Activated T-cell treated with anti-CD3 and anti-CD28 coated beads, Interleukin-2, amount 50 U/mL, for 48 hours (primary cell): ENCODE data around the gene AFF3.

Source experiments
- DNase-seq, 2 experiments: peaks; one replicate each; pipeline ENCODE4 v3.0.0-alpha.2; 2020

The AFF3 gene

GRCh38 chr2:99811544-99811943, 330.8 kb downstream of the AFF3 start:
- DNase-seq = no peak

- no peak for DNase-seq
These were observed 332.2 kb downstream of the AFF3 start for GRCh38 chr2:99810225-99810624.

- DNase-seq = no peak
These were observed 333.0 kb downstream of the AFF3 start for GRCh38 chr2:99809259-99809900.

GRCh38 chr2:99808361-99809200, 333.8 kb downstream of the AFF3 start:
- no peak for DNase-seq

- DNase-seq = no peak
These were observed 335.6 kb downstream of the AFF3 start for GRCh38 chr2:99806758-99807157.

GRCh38 chr2:99805930-99806476, 336.4 kb downstream of the AFF3 start:
- DNase-seq = no peak

- no peak for DNase-seq
These were observed 338.5 kb downstream of the AFF3 start for GRCh38 chr2:99803846-99804245.

GRCh38 chr2:99802734-99803133, 339.7 kb downstream of the AFF3 start:
- no peak for DNase-seq

GRCh38 chr2:99801327-99801901, 341.0 kb downstream of the AFF3 start:
- no peak for DNase-seq

GRCh38 chr2:99797475-99797874, 344.9 kb downstream of the AFF3 start:
- DNase-seq = no peak

GRCh38 chr2:99794414-99794813, 348.0 kb downstream of the AFF3 start:
- no peak for DNase-seq

- DNase-seq = no peak
These were observed 349.4 kb downstream of the AFF3 start for GRCh38 chr2:99793022-99793421.

GRCh38 chr2:99789849-99790248, 352.5 kb downstream of the AFF3 start:
- no peak for DNase-seq

- no peak for DNase-seq
These were observed 354.5 kb downstream of the AFF3 start for GRCh38 chr2:99787769-99788382.

- DNase-seq = no peak
These were observed 355.6 kb downstream of the AFF3 start for GRCh38 chr2:99786636-99787390.

GRCh38 chr2:99784946-99785345, 357.4 kb downstream of the AFF3 start:
- DNase-seq = no peak

GRCh38 chr2:99784282-99784681, 358.1 kb downstream of the AFF3 start:
- no peak for DNase-seq

GRCh38 chr2:99780276-99780675, 362.1 kb downstream of the AFF3 start:
- no peak for DNase-seq

- no peak for DNase-seq
These were observed 363.1 kb downstream of the AFF3 start for GRCh38 chr2:99779276-99779675.

GRCh38 chr2:99777656-99778290, 364.6 kb downstream of the AFF3 start:
- no peak for DNase-seq

GRCh38 chr2:99776906-99777646, 365.3 kb downstream of the AFF3 start:
- no peak for DNase-seq
